Transverse colon (tissue), 4 donors: ENCODE results near the gene LSM10. TPM values are rescaled to one million over a fixed set of nuclear protein-coding genes. Genes with fewer than 3 reads are reported as not detected.

Experiments
- DNase-seq: peaks from one replicate; pipeline ENCODE4 v3.0.0-alpha.2; 2019
- H3K27ac ChIP-seq, 4 donors: fragments of 200-600 bp; sonication (generic); 2 replicates each; pipeline ENCODE4 v1.5.1; 2016 to 2018; ENCODE audit warnings: inconsistent platforms in 4 of 4
- H3K27me3 ChIP-seq: fragments of 200-600 bp; sonication (generic); 2 replicates; pipeline ENCODE4 v1.5.1; 2017; ENCODE audit warnings: inconsistent platforms
- H3K36me3 ChIP-seq, 4 donors: fragments of 200-600 bp; sonication (generic); 2 replicates each; pipeline ENCODE4 v1.5.1; 2017 to 2019; ENCODE audit warnings: inconsistent platforms in 4 of 4
- H3K4me1 ChIP-seq, 4 donors: fragments of 200-600 bp; sonication (generic); 2 replicates each; pipeline ENCODE4 v1.5.1; 2017 to 2020; ENCODE audit warnings: inconsistent platforms in 4 of 4
- H3K4me3 ChIP-seq, 4 donors: fragments of 200-600 bp; sonication (generic); 1 replicate in 1 of 4; 2 replicates in 3 of 4; pipeline versions ENCODE4 v1.5.1 to v1.6.1; 2017 to 2019; ENCODE audit warnings: inconsistent platforms in 4 of 4
- H3K9me3 ChIP-seq, 2 donors: fragments of 200-600 bp; sonication (generic); 2 replicates each; pipeline ENCODE4 v1.5.1; 2017 to 2019; ENCODE audit warnings: inconsistent platforms in 2 of 2
- CTCF ChIP-seq, 5 experiments: fragments of 200-600 bp in 3 of 5; fragments of 450-650 bp in 2 of 5; sonication (generic) in 3 of 5; IDR thresholded peaks; 1 replicate in 2 of 5; 2 replicates in 3 of 5; pipeline ENCODE4 v1.5.1; 2016 to 2017; ENCODE audit warnings: antibody characterized with exemption in 5 of 5, inconsistent platforms in 3 of 5, mild to moderate bottlenecking in 2 of 5, moderate library complexity in 1 of 5
- EP300 ChIP-seq: sonication (generic); formaldehyde crosslinking; IDR thresholded peaks from one replicate; pipeline ENCODE4 v1.6.1; 2017; ENCODE audit warnings: antibody characterized with exemption, low read depth
- POLR2A ChIP-seq: fragments of 450-650 bp; IDR thresholded peaks from one replicate; pipeline ENCODE4 v1.6.1; 2016; ENCODE audit warnings: antibody characterized with exemption, mild to moderate bottlenecking, moderate library complexity
- POLR2AphosphoS5 ChIP-seq, 3 donors: sonication (generic); formaldehyde crosslinking; IDR thresholded peaks; one replicate each; pipeline ENCODE4 v1.6.1; 2016; ENCODE audit warnings: antibody characterized with exemption in 3 of 3
- WGBS, 2 donors: methylation state at CpG; one replicate each; pipeline ENCODE4 v1.1.5; 2018; ENCODE audit warnings: low coverage in 1 of 2; 5-methylcytosine and 5-hydroxymethylcytosine counted together
- in situ Hi-C, 4 donors: fragments of 200-750 bp; cut with MboI; loops; one replicate each; pipeline versions ENCODE4 v1.15.0 to v1.15.1; 2017; ENCODE audit warnings: low sequenced_read_pairs in 3 of 4, low pct_ligation_motif_present in 1 of 4, low pct_unique_long_range_greater_than_20kb in 1 of 4
- intact Hi-C: fragments of 100-400 bp; cut with DNase I; formaldehyde crosslinking; loops from one replicate; pipeline ENCODE4 v1.15.1; 2023; ENCODE audit warnings: low total_unique reads
- total RNA-seq, 4 donors: library from RNA; depleted of rRNA; stranded (reverse); fragments of >200 nt; gene quantifications; one replicate each; pipeline ENCODE4 v1.1.0, GENCODE V29; 2016

LSM10 gene
- total RNA-seq, 4 donors from 2014 or later, result 25.4 to 59.8 (median 32.9) TPM; not detected in 1

GRCh38 chr1:36354486-36354885 is 43.2 kb downstream of the LSM10 start:
- TF ChIP-seq EP300 (no peak), POLR2AphosphoS5 (IDR thresholded peaks at IDR 0.05) (no peak), CTCF (IDR thresholded peaks at IDR 0.05) (no peak), POLR2A (no peak)
- Histone ChIP-seq H3K9me3 (no peaks in the 10 kb centered on the region), H3K27me3 (no peaks in the 10 kb centered on the region), H3K4me1 (peaks cover 4 to 28% (median 24%) of the 10 kb centered on the region in 4 donors), H3K36me3 (peaks cover 0 to 29% (median 11%) of the 10 kb centered on the region in 4 donors), H3K4me3 (no peak overlapping the region), H3K27ac (no peak overlapping the region)
- intact Hi-C loops (no loop called here), in situ Hi-C loops (no loop called here)
- DNase-seq, result no peak
- WGBS, 2 donors, result 97% methylated on average over 11 of the region's 11 CpGs; no CpG with 5 or more reads in 1 of the 2 donors

GRCh38 chr1:36352910-36353878 is 44.5 kb downstream of the LSM10 start:
- Histone ChIP-seq H3K4me3 (no peak overlapping the region), H3K36me3 (peaks cover 0 to 24% (median 9%) of the 10 kb centered on the region in 4 donors), H3K9me3 (no peaks in the 10 kb centered on the region), H3K27ac (no peak overlapping the region), H3K27me3 (no peaks in the 10 kb centered on the region), H3K4me1 (peaks cover 4 to 31% (median 28%) of the 10 kb centered on the region in 4 donors)
- WGBS, 2 donors, result 86% methylated on average over 15 of the region's 15 CpGs; no CpG with 5 or more reads in 1 of the 2 donors
- DNase-seq, result no peak
- in situ Hi-C loops, result no loop called here
- no peak for TF ChIP-seq EP300
- TF ChIP-seq POLR2A, result no peak
- TF ChIP-seq POLR2AphosphoS5 (IDR thresholded peaks at IDR 0.05), result no peak
- TF ChIP-seq CTCF (IDR thresholded peaks at IDR 0.05), result no peak
- intact Hi-C loops, result no loop called here

GRCh38 chr1:36352125-36352909 is 45.4 kb downstream of the LSM10 start:
- Histone ChIP-seq H3K4me3 (no peak overlapping the region), H3K4me1 (peaks cover 4 to 31% (median 28%) of the 10 kb centered on the region in 4 donors), H3K27ac (peak overlapping the region; percentile 57 to 75 (median 64)), H3K27me3 (no peaks in the 10 kb centered on the region), H3K36me3 (peaks cover 0 to 24% (median 6%) of the 10 kb centered on the region in 4 donors), H3K9me3 (no peaks in the 10 kb centered on the region)
- TF ChIP-seq EP300 (no peak), POLR2AphosphoS5 (IDR thresholded peaks at IDR 0.05) (no peak), CTCF (IDR thresholded peaks at IDR 0.05) (no peak), POLR2A (no peak)
- 87 to 93% methylated on average over 3 to 13 of the region's 13 CpGs for WGBS, 2 donors
- intact Hi-C loops (no loop called here), in situ Hi-C loops (no loop called here)
- DNase-seq, result no peak
